ENCODE measurements around the gene UNC5B. TPM values are rescaled to one million over a fixed set of nuclear protein-coding genes. Genes with fewer than 3 reads are reported as not detected.

The UNC5B gene
- total RNA-seq, 1 donor from 2014 or later = 3.7 TPM

DNA sequence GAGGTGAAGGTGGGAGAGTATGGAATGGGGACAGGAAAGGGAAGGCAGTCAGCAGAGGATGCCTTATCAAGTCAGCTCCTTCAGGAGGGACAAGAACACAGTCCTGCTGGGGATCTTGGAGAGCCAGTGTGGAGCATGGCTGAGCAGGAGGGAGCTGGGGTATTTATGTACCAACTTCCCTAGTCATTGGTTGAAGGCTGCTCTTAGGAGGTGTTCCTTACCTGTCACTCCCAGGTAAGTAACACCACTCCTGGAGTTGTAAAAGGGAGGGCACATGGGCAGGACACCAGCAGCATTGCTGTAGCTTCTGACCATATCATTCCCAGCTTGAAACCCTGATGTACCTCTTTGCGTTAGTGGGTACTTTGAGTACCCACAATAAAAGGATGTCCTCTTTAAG lies 136.5 kb downstream of the UNC5B start:
- TF ChIP-seq, protein P1, sequence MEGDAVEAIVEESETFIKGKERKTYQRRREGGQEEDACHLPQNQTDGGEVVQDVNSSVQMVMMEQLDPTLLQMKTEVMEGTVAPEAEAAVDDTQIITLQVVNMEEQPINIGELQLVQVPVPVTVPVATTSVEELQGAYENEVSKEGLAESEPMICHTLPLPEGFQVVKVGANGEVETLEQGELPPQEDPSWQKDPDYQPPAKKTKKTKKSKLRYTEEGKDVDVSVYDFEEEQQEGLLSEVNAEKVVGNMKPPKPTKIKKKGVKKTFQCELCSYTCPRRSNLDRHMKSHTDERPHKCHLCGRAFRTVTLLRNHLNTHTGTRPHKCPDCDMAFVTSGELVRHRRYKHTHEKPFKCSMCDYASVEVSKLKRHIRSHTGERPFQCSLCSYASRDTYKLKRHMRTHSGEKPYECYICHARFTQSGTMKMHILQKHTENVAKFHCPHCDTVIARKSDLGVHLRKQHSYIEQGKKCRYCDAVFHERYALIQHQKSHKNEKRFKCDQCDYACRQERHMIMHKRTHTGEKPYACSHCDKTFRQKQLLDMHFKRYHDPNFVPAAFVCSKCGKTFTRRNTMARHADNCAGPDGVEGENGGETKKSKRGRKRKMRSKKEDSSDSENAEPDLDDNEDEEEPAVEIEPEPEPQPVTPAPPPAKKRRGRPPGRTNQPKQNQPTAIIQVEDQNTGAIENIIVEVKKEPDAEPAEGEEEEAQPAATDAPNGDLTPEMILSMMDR (IDR thresholded peaks at IDR 0.05; ENCODE audit: unreplicated experiment) = no peak
- Mint-ChIP-seq H3K9me3 (ENCODE audit: low read depth) (no peaks in the 10 kb centered on the region), H3K4me1 (ENCODE audit: low read depth) (peaks cover 21% of the 10 kb centered on the region), H3K36me3 (ENCODE audit: insufficient read depth) (no peaks in the 10 kb centered on the region), H3K27me3 (no peaks in the 10 kb centered on the region), H3K4me3 (ENCODE audit: low read depth) (no peak overlapping the region), H3K27ac (no peak overlapping the region)
- no peak for DNase-seq (ENCODE audit: low spot score, unreplicated experiment)

DNA sequence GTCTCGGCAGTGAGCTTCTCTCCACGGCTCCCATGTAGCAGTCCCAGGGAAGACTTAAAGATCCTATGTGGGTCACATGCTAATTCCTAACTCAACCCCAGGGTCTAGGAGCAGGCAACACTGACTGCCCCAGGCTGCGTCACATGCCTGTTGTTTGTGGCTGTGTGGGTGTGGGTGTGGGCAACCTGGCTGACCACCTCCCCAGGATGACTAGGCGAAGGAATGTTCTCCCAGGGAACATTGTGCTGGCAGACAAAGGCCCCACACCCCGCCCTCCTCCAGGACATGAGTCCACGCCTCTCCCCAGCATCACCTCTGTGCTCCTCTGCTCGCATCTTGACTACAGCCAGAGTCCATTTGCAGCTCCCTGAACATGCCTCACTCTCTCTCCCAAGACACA lies 137.0 kb downstream of the UNC5B start:
- no peak overlapping the region for H3K4me3 Mint-ChIP-seq (ENCODE audit: low read depth)
- no peaks in the 10 kb centered on the region for H3K9me3 Mint-ChIP-seq (ENCODE audit: low read depth)
- H3K36me3 Mint-ChIP-seq (ENCODE audit: insufficient read depth) = no peaks in the 10 kb centered on the region
- no peak overlapping the region for H3K27ac Mint-ChIP-seq
- DNase-seq (ENCODE audit: low spot score, unreplicated experiment) = no peak
- H3K4me1 Mint-ChIP-seq (ENCODE audit: low read depth) = peaks cover 21% of the 10 kb centered on the region
- H3K27me3 Mint-ChIP-seq = no peaks in the 10 kb centered on the region
- TF ChIP-seq, protein P1 (IDR thresholded peaks at IDR 0.05; ENCODE audit: unreplicated experiment) = no peak

DNA sequence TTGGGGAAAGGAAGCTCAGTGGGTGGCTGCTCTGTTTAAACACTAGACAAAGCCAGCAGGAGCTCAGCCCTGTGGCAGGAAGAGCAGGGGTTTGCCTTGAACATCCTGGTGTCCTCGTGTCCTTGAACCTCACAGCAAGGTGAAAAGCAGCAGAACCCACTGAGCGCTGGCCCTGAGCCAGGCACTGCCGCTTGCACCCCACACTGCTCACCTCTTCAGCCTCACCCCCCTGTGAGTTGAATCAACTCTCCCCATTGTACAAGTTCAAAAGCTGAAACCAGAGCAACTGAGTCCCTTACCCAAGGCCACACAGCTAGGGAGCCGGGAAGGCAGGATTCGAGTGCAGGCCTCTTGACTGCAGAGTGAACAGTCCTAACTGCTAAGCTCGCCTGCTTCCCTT lies 138.7 kb downstream of the UNC5B start:
- TF ChIP-seq, protein P1 (IDR thresholded peaks at IDR 0.05; ENCODE audit: unreplicated experiment) = no peak
- Mint-ChIP-seq H3K27me3 (no peaks in the 10 kb centered on the region), H3K36me3 (ENCODE audit: insufficient read depth) (peaks cover 1% of the 10 kb centered on the region), H3K27ac (no peak overlapping the region), H3K4me3 (ENCODE audit: low read depth) (no peak overlapping the region), H3K9me3 (ENCODE audit: low read depth) (no peaks in the 10 kb centered on the region), H3K4me1 (ENCODE audit: low read depth) (peaks cover 17% of the 10 kb centered on the region)
- DNase-seq (ENCODE audit: low spot score, unreplicated experiment) = no peak

DNA sequence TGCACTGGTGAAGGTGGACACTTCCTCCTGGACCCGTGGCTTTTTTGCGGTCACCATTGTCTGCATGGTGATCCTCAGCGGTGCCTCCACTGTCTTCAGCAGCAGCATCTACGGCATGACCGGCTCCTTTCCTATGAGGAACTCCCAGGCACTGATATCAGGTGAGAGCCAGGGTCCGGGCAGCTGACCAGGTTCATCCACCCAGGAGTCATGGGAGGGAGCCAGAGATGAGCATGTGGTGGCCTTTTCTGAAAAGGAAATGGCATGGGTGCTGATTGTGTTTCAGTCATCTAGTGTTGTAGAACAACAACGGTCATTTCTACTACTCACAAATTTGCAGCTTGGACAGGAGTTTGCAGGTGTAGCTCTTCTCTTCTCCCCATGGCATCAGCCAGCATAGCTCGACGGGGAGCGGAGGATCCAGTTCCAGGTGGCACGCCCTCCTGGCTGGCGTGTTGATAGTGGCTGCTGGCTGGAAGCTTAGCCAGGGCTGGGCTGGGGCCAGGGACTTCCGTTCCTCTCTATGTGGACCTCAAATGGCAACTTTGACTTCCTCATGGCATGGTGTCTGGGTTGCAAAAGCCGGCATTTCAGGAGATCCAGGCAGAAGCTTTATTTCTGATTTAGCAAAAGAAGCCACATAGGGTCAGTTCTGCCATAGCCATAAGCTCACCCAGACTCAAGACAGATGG lies 139.4 kb downstream of the UNC5B start:
- Mint-ChIP-seq H3K36me3 (ENCODE audit: insufficient read depth) (peaks cover 1% of the 10 kb centered on the region), H3K4me1 (ENCODE audit: low read depth) (peaks cover 17% of the 10 kb centered on the region), H3K27me3 (no peaks in the 10 kb centered on the region), H3K4me3 (ENCODE audit: low read depth) (no peak overlapping the region), H3K27ac (no peak overlapping the region), H3K9me3 (ENCODE audit: low read depth) (no peaks in the 10 kb centered on the region)
- no peak for DNase-seq (ENCODE audit: low spot score, unreplicated experiment)
- TF ChIP-seq, protein P1 (IDR thresholded peaks at IDR 0.05; ENCODE audit: unreplicated experiment) = no peak

Other genes with a start within 250 kb of the UNC5B start
- gene SLC29A3, start 106.7 kb downstream of the UNC5B start, total RNA-seq = 13.3 and 13.7 TPM in 2 replicates
- gene CDH23, start 184.3 kb downstream of the UNC5B start, total RNA-seq = 0.43 and 0.53 TPM in 2 replicates